Heart left ventricle (tissue), 13 donors: ENCODE measurements around the gene PLAU.

Experiments
- CTCF ChIP-seq, 12 donors: fragments of 200-600 bp; sonication (generic) in 4 of 12; IDR thresholded peaks; one replicate each; pipeline versions ENCODE4 v1.5.0 to v1.8.0; 2018 to 2022; ENCODE audit warnings: antibody characterized with exemption in 12 of 12, mild to moderate bottlenecking in 5 of 12
- POLR2A ChIP-seq, 2 donors: fragments of 450-650 bp; IDR thresholded peaks; one replicate each; pipeline ENCODE4 v1.6.1; 2017; ENCODE audit warnings: antibody characterized with exemption in 2 of 2, mild to moderate bottlenecking in 2 of 2, moderate library complexity in 2 of 2
- donor health status: ischemic (EF 13 %, LVEDD 7.1; RV severe dilation, severe dysfunction).
- donor health status: DM: no; HTN: yes; CAD: no.
- donor health status: DM: no; HTN: no; CAD: no.
- donor health status: ischemic (EF 25% LVEDD 6.9; RV normal size, moderate dysfunction).
- donor health status: ischemic (EF 25% LVEDD 5.7; RV mildly dilated, moderate dysfunction).
- donor health status: ischemic (EF 35%, LVEDD 5.7; RV mildly dilated, moderate dysfunction).
- donor health status: nonischemic (EF 11% LVEDD 7.7; RV severe dilation, severe dysfunction).
- donor health status: DM: yes; HTN: yes; CAD: no.
- donor health status: PGD.
- donor health status: ischemic (EF 29% LVEDD 5.4; RV normal size, mild dysfunction).
- donor health status: nonischemic (EF 23%, LVEDD 6.1; RV moderate dilation, normal function).

- TF ChIP-seq POLR2A (IDR thresholded peaks at IDR 0.05) (no peak), CTCF (IDR thresholded peaks at IDR 0.05) (no peak)
These were observed 39.4 kb upstream of the PLAU start for GRCh38 chr10:73871295-73872189.
